DND-41 (cell line): Measurements from ENCODE around the gene PDPN.
"Not testable (repeated sequence)": the region's sequence is repeated elsewhere in the genome, so short reads cannot be mapped to it uniquely, and the experiment has no call there.

Experiments
- ATAC-seq: fragments of 200-7000 bp; cut with Tn5 transposase; 3 replicates; pipeline ENCODE4 v1.9.1; 2021; ENCODE audit warnings: low read depth; ENCODE audit not compliant: insufficient read depth
- DNase-seq: peaks from one replicate; pipeline ENCODE4 v3.0.0-alpha.2; 2020
- H2AFZ ChIP-seq: 2 replicates; pipeline ENCODE4 v1.6.0; 2012; ENCODE audit warnings: low read depth, low read length
- H3K27ac ChIP-seq: 2 replicates; pipeline ENCODE4 v1.5.1; 2012; ENCODE audit warnings: low read length, inconsistent platforms
- H3K27me3 ChIP-seq: fragments of 200-600 bp; sonication (generic); 2 replicates; pipeline ENCODE4 v1.6.0; 2012; ENCODE audit warnings: low read length, mild to moderate bottlenecking, inconsistent platforms; ENCODE audit not compliant: insufficient read depth, poor library complexity
- H3K36me3 ChIP-seq: 2 replicates; pipeline ENCODE4 v1.5.1; 2012; ENCODE audit warnings: low read length, inconsistent platforms; ENCODE audit not compliant: insufficient read depth
- H3K4me1 ChIP-seq: 2 replicates; pipeline ENCODE4 v1.5.1; 2012; ENCODE audit warnings: mild to moderate bottlenecking, low read length; ENCODE audit not compliant: insufficient read depth
- H3K4me2 ChIP-seq: 2 replicates; pipeline ENCODE4 v1.6.0; 2012; ENCODE audit warnings: mild to moderate bottlenecking, moderate library complexity, low read length, inconsistent platforms; ENCODE audit not compliant: insufficient read depth
- H3K4me3 ChIP-seq, 2 experiments: fragments of 200-600 bp in 1 of 2; shearing (Covaris generic) in 1 of 2; 2 replicates each; pipeline ENCODE4 v1.5.1; 2012 to 2016; ENCODE audit warnings: inconsistent platforms in 2 of 2, low read length in 2 of 2, mild to moderate bottlenecking in 2 of 2, low read depth in 1 of 2, moderate library complexity in 1 of 2
- H3K79me2 ChIP-seq: 2 replicates; pipeline ENCODE4 v1.6.0; 2012; ENCODE audit warnings: low read length, inconsistent platforms; ENCODE audit not compliant: insufficient read depth
- H3K9ac ChIP-seq: 2 replicates; pipeline ENCODE4 v1.6.0; 2012; ENCODE audit warnings: low read depth, mild to moderate bottlenecking, inconsistent platforms, low read length, moderate library complexity
- H3K9me3 ChIP-seq: 2 replicates; pipeline ENCODE4 v1.5.1; 2012; ENCODE audit warnings: low read length, moderate library complexity, mild to moderate bottlenecking, inconsistent platforms; ENCODE audit not compliant: insufficient read depth, severe bottlenecking
- H4K20me1 ChIP-seq: 2 replicates; pipeline ENCODE4 v1.6.0; 2012; ENCODE audit warnings: low read length; ENCODE audit not compliant: insufficient read depth
- CTCF ChIP-seq: IDR thresholded peaks from 2 replicates; pipeline ENCODE4 v1.5.1; 2012; ENCODE audit warnings: borderline replicate concordance, low read length, moderate library complexity, mild to moderate bottlenecking; ENCODE audit not compliant: poor library complexity, severe bottlenecking; ENCODE audit errors: extremely low read depth
- EZH2 ChIP-seq: IDR thresholded peaks from 3 replicates; pipeline ENCODE4 v1.6.1; 2012; ENCODE audit warnings: borderline replicate concordance, low read depth, mild to moderate bottlenecking, moderate library complexity, low read length, inconsistent platforms; ENCODE audit not compliant: severe bottlenecking

The PDPN gene

GRCh38 chr1:13556224-13556764, 27.3 kb upstream of the PDPN start:
- H4K20me1 ChIP-seq: no peaks in the 10 kb centered on the region
- DNase-seq (no peak), ATAC-seq (no peak)
- no peaks in the 10 kb centered on the region for H3K4me1 ChIP-seq
- H3K9me3 ChIP-seq: no peaks in the 10 kb centered on the region
- no peak overlapping the region for H3K9ac ChIP-seq
- no peak overlapping the region for H3K4me3 ChIP-seq
- H2AFZ ChIP-seq: no peak overlapping the region
- no peaks in the 10 kb centered on the region for H3K27me3 ChIP-seq
- H3K4me2 ChIP-seq: no peak overlapping the region
- no peak for TF ChIP-seq CTCF
- TF ChIP-seq EZH2: no peak
- H3K27ac ChIP-seq: no peak overlapping the region
- H3K36me3 ChIP-seq: no peaks in the 10 kb centered on the region
- H3K79me2 ChIP-seq: no peaks in the 10 kb centered on the region

- Histone ChIP-seq H3K9me3 (no peaks in the 10 kb centered on the region), H3K79me2 (no peaks in the 10 kb centered on the region), H3K4me1 (no peaks in the 10 kb centered on the region), H2AFZ (no peak overlapping the region), H3K36me3 (no peaks in the 10 kb centered on the region), H3K4me2 (no peak overlapping the region), H3K27me3 (no peaks in the 10 kb centered on the region), H4K20me1 (no peaks in the 10 kb centered on the region), H3K9ac (no peak overlapping the region), H3K4me3 (no peak overlapping the region), H3K27ac (no peak overlapping the region)
- no peak for DNase-seq
- ATAC-seq: no peak
- TF ChIP-seq CTCF: no peak
- TF ChIP-seq EZH2: no peak
Measured at GRCh38 chr1:13560541-13560940, 23.1 kb upstream of the PDPN start.

- not testable (repeated sequence) for H3K27me3 ChIP-seq, H3K27ac ChIP-seq, DNase-seq, H3K9me3 ChIP-seq, H3K4me2 ChIP-seq, H3K4me1 ChIP-seq, H2AFZ ChIP-seq, H3K36me3 ChIP-seq, ATAC-seq, H3K79me2 ChIP-seq, H4K20me1 ChIP-seq, H3K9ac ChIP-seq, H3K4me3 ChIP-seq
Measured at GRCh38 chr1:13562981-13563380, 20.7 kb upstream of the PDPN start.

- no peak overlapping the region for H3K27ac ChIP-seq
- H3K9ac ChIP-seq: no peak overlapping the region
- H4K20me1 ChIP-seq: no peaks in the 10 kb centered on the region
- H3K9me3 ChIP-seq: no peaks in the 10 kb centered on the region
- H3K27me3 ChIP-seq: no peaks in the 10 kb centered on the region
- no peaks in the 10 kb centered on the region for H3K4me1 ChIP-seq
- H3K4me2 ChIP-seq: no peak overlapping the region
- no peaks in the 10 kb centered on the region for H3K36me3 ChIP-seq
- H3K4me3 ChIP-seq: no peak overlapping the region
- no peak for DNase-seq
- no peak overlapping the region for H2AFZ ChIP-seq
- no peaks in the 10 kb centered on the region for H3K79me2 ChIP-seq
- TF ChIP-seq CTCF (no peak), EZH2 (no peak)
- ATAC-seq: no peak
Measured at GRCh38 chr1:13564073-13564472, 19.6 kb upstream of the PDPN start.

- not testable (repeated sequence) for H3K9me3 ChIP-seq, H3K4me3 ChIP-seq, H3K36me3 ChIP-seq, H3K79me2 ChIP-seq, H4K20me1 ChIP-seq, H3K9ac ChIP-seq, H3K4me1 ChIP-seq, H3K27ac ChIP-seq, H3K27me3 ChIP-seq
- DNase-seq (peak; percentile 55), ATAC-seq (peak; percentile 64)
- 0 out of 2 replicates have a peak overlapping the region, but pooled peaks have one; percentile 25 for H2AFZ ChIP-seq
- 0 out of 2 replicates have a peak overlapping the region, but pooled peaks have one; percentile 12 for H3K4me2 ChIP-seq
Measured at GRCh38 chr1:13570435-13570834, 13.2 kb upstream of the PDPN start.
